ENCODE measurements around the gene SIPA1L3. TPM values are rescaled to one million over a fixed set of nuclear protein-coding genes. Genes with fewer than 3 reads are reported as not detected.

The SIPA1L3 gene
- total and polyA plus RNA-seq, 12 donors = 2.8 to 24.2 (median 12.3) TPM

GRCh38 chr19:38252941-38253691 is 346.1 kb downstream of the SIPA1L3 start:
- peaks cover 6 to 80% (median 37%) of the 10 kb centered on the region in 9 donors for H3K4me1 ChIP-seq
- ATAC-seq (peak in 7 of 8 donors; percentile 14 to 56 (median 47)), DNase-seq (peak; percentile 65 to 69)
- peak overlapping the region; percentile 23 to 86 (median 70) for H3K4me3 ChIP-seq
- peaks cover 0 to 5% (median 0%) of the 10 kb centered on the region in 9 donors for H3K36me3 ChIP-seq
- intact Hi-C loops (cut with DNase I) = loop anchor here in 3 of 10 donors (5.0 kb wide), 1 partner anchor 64 kb away; the partner anchor contains the start of genes KCNK6 (in 3 of the 3) and YIF1B (in 3 of the 3)
- H3K27ac ChIP-seq = peak overlapping the region; percentile 81 to 98 (median 94)
- H3K27me3 ChIP-seq = peaks cover 0 to 31% (median 0%) of the 10 kb centered on the region in 7 donors
- WGBS, 2 donors = 31 to 38% methylated on average over 21 of the region's 21 CpGs
- no peak for TF ChIP-seq CTCF (IDR thresholded peaks at IDR 0.05)
- no peaks in the 10 kb centered on the region for H3K9me3 ChIP-seq

- no peak for ATAC-seq
- peak overlapping the region in 8 of 10 donors; percentile 41 to 86 (median 72) for H3K4me3 ChIP-seq
- no peak for DNase-seq
- H3K36me3 ChIP-seq = no peaks in the 10 kb centered on the region
- TF ChIP-seq CTCF (IDR thresholded peaks at IDR 0.05) = no peak
- 65 to 83% methylated on average over 5 of the region's 5 CpGs for WGBS, 2 donors
- intact Hi-C loops (cut with DNase I) = loop anchor here in 3 of 10 donors (5.0 kb wide), 1 partner anchor 64 kb away; the partner anchor contains the start of genes KCNK6 (in 3 of the 3) and YIF1B (in 3 of the 3)
- H3K4me1 ChIP-seq = peaks cover 6 to 77% (median 37%) of the 10 kb centered on the region in 9 donors
- H3K27ac ChIP-seq = peak overlapping the region; percentile 81 to 98 (median 94)
- H3K27me3 ChIP-seq = peaks cover 0 to 31% (median 0%) of the 10 kb centered on the region in 7 donors
- no peaks in the 10 kb centered on the region for H3K9me3 ChIP-seq
These were observed 346.8 kb downstream of the SIPA1L3 start for GRCh38 chr19:38253788-38254187.

- peaks cover 0 to 31% (median 0%) of the 10 kb centered on the region in 7 donors for H3K27me3 ChIP-seq
- TF ChIP-seq CTCF (IDR thresholded peaks at IDR 0.05) = no peak
- no peaks in the 10 kb centered on the region for H3K36me3 ChIP-seq
- 35 to 44% methylated on average over 17 of the region's 17 CpGs for WGBS, 2 donors
- intact Hi-C loops (cut with DNase I) = loop anchor here in 2 of 10 donors (1.0 to 5.0 kb wide), 2 partner anchors 11 to 62 kb away; partner anchors contain the start of genes KCNK6 (in 1 of the 2) and YIF1B (in 1 of the 2)
- no peak for ATAC-seq
- peak overlapping the region; percentile 58 to 86 (median 72) for H3K4me3 ChIP-seq
- no peak for DNase-seq
- peaks cover 6 to 65% (median 37%) of the 10 kb centered on the region in 9 donors for H3K4me1 ChIP-seq
- H3K27ac ChIP-seq = peak overlapping the region; percentile 56 to 98 (median 94)
- no peaks in the 10 kb centered on the region for H3K9me3 ChIP-seq
These were observed 348.5 kb downstream of the SIPA1L3 start for GRCh38 chr19:38255383-38256014.

Other genes starting within 250 kb of the SIPA1L3 start
- 1 to 10 TPM; 3.0 to 8.4 (median 6.1) TPM for gene ZNF607, start 187.4 kb upstream of the SIPA1L3 start, total RNA-seq
- gene ZNF607, start 187.4 kb upstream of the SIPA1L3 start, polyA plus RNA-seq = 1 to 10 TPM; 2.0 to 2.3 TPM
- gene ZNF573, start 127.6 kb upstream of the SIPA1L3 start, total RNA-seq = 10 to 100 TPM in 6 of 10 donors, 1 to 10 TPM in 4; 6.9 to 14.1 (median 10.4) TPM
- gene ZNF573, start 127.6 kb upstream of the SIPA1L3 start, polyA plus RNA-seq = 1 to 10 TPM in 1 of 2 donors, under 1 TPM in 1; 0.99 to 1.3 TPM
- gene WDR87, start 614 bp upstream of the SIPA1L3 start, total RNA-seq = under 1 TPM in 1 of 10 donors, not detected in 9; 0.04 TPM
- not detected for gene WDR87, start 614 bp upstream of the SIPA1L3 start, polyA plus RNA-seq